GM08714 (cell line): ENCODE results near the gene NR3C2.

Source experiments
- H3K4me3 ChIP-seq: fragments of 200-500 bp; sonication (Bioruptor generic); 2 replicates; pipeline ENCODE4 v1.5.1; 2014; ENCODE audit warnings: mild to moderate bottlenecking, low read length, inconsistent platforms
- ZNF274 ChIP-seq: IDR thresholded peaks from 2 replicates; pipeline ENCODE4 v1.6.1; 2012; ENCODE audit warnings: mild to moderate bottlenecking, low read depth, low read length

Gene NR3C2

GRCh38 chr4:148441986-148442831, at the start of gene NR3C2:
Gene NR3C2, minus strand, starts transcription at chr4:148442414.
- TF ChIP-seq ZNF274, result no peak
- H3K4me3 ChIP-seq, result peak within 1 kb of the TSS; percentile 56

DNA sequence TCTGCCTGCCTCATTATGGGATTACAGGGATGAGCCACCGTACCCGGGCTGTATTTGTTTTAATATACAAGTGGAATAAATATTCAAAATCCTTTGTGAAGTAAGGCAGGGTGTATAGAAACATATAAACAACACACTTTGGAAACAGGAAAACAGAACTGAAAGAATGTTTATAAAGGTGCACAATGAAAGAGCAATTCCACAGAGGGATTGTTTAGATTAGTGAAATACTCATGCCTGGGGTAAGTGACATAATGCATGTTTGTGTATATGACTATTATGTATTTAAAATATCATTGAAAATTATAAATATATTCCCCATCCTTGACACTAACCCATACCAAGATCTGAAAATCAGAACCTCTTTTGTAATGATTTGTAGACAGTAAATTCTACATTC, 45.0 kb upstream of the NR3C2 start:
- no peak overlapping the region for H3K4me3 ChIP-seq
- TF ChIP-seq ZNF274, result no peak

DNA sequence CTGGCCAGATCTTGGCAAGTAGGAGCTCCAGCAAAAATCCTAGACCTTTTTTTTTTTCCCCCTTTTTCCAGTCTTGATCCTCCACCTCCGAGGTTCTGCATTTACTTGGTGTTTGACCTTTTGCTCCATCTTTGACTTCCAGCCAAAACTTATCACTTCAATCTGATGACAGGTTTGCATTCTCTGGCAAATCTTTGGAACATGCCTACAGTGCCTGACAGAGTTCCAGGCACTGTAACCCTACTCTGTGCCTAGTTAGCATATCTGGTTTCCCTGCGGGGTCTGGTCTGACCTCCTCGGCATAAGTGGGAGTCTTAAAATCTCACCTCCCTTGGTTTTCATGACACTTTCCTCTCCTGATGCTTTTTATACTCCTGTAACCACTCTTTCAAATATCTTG, 39.4 kb upstream of the NR3C2 start:
- H3K4me3 ChIP-seq, result no peak overlapping the region
- TF ChIP-seq ZNF274, result no peak

DNA sequence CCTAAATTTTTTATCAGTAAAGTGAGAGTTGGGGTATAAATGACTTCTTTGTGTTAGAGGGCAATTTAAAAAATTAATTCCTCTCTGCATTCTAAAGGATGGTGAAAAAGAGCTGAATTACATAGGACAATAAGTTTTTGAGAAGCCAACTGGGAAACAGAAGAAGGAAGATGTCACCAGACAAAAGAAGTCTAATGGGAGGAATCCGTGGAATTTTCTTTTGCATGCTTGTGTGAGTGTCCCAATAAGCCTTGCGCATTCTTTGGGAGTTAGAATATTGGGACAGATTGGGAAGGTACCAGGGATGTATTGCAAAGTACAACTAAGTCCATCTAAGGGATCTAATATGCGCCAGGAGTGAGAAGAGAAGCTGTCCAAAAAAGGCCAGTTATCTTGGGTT, 35.1 kb upstream of the NR3C2 start:
- H3K4me3 ChIP-seq, result no peak overlapping the region
- no peak for TF ChIP-seq ZNF274

DNA sequence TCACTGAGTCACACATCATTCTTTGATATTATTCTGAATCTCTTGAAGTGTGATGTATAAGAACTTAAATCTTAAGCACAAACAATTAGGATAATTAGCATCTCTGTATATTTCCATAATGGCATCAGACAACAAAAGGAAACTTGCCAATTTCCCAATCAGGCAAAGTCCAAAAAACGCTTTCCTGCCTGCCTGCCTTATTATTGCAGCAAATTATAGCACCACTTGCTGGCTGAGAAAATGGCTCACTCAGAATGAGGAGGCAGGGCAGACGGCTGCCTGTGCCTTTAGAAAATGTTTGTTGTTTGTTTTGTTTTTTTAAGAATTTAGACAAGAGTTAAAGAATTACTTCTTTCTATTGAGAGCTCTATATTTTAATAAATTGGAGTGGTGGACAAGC, 27.7 kb upstream of the NR3C2 start:
- TF ChIP-seq ZNF274, result no peak
- no peak overlapping the region for H3K4me3 ChIP-seq

GRCh38 chr4:148454835-148455234, 12.6 kb upstream of the NR3C2 start:
- no peak overlapping the region for H3K4me3 ChIP-seq
- TF ChIP-seq ZNF274, result no peak

DNA sequence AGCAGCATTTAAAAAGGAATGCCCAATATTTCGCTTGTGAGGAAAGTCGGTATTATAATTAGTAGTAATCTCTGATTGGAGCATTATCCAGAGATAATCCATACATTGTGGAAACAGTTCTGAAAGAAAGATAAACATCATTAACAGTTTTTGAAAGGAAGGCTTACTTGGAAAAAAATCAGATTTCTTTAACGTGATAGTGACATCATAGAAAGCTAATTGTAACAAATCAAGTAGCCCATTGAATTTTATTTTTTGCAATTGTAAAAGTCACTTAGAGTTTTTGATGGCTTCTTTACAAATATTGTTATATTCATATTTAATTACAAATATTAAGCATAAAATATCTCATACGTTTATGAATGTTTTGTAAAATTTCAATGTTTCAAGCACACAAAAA, 11.6 kb upstream of the NR3C2 start:
- H3K4me3 ChIP-seq, result no peak overlapping the region
- TF ChIP-seq ZNF274, result no peak

GRCh38 chr4:148452970-148453369, 10.8 kb upstream of the NR3C2 start:
- no peak for TF ChIP-seq ZNF274

DNA sequence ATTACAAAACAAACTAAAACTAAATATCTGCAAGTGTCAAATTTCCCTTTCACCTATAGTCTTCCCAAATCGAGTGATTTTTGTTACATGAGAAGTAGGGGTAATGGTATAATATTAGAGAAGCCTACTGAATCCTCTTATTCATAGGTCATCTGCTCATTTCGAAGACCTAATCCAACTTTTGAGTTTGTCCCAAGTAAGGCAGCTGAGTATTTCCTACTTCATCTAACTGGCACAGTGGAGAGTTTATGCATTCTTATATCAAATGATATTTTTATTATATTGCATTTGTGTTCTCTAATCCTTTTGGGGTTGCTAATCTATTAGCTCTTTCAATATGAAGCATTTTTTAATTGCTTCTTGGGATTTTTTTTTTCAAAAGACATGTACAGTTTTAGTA, 7.7 kb upstream of the NR3C2 start:
- H3K4me3 ChIP-seq, result no peak overlapping the region
- TF ChIP-seq ZNF274, result no peak

More at GRCh38 chr4:148452970-148453369, 10.8 kb upstream of the NR3C2 start:
- H3K4me3 ChIP-seq, result no peak overlapping the region

GRCh38 chr4:148448141-148448540, 5.9 kb upstream of the NR3C2 start:
- TF ChIP-seq ZNF274, result no peak
- no peak overlapping the region for H3K4me3 ChIP-seq

GRCh38 chr4:148447681-148448080, 5.5 kb upstream of the NR3C2 start:
- no peak for TF ChIP-seq ZNF274
- no peak overlapping the region for H3K4me3 ChIP-seq

GRCh38 chr4:148445860-148446330, 3.7 kb upstream of the NR3C2 start:
- H3K4me3 ChIP-seq, result peak overlapping the region; percentile 56; the same call in 1 of the 2 replicates
- TF ChIP-seq ZNF274, result no peak

- TF ChIP-seq ZNF274, result no peak
These were observed 3.1 kb upstream of the NR3C2 start for GRCh38 chr4:148445071-148445859.

DNA sequence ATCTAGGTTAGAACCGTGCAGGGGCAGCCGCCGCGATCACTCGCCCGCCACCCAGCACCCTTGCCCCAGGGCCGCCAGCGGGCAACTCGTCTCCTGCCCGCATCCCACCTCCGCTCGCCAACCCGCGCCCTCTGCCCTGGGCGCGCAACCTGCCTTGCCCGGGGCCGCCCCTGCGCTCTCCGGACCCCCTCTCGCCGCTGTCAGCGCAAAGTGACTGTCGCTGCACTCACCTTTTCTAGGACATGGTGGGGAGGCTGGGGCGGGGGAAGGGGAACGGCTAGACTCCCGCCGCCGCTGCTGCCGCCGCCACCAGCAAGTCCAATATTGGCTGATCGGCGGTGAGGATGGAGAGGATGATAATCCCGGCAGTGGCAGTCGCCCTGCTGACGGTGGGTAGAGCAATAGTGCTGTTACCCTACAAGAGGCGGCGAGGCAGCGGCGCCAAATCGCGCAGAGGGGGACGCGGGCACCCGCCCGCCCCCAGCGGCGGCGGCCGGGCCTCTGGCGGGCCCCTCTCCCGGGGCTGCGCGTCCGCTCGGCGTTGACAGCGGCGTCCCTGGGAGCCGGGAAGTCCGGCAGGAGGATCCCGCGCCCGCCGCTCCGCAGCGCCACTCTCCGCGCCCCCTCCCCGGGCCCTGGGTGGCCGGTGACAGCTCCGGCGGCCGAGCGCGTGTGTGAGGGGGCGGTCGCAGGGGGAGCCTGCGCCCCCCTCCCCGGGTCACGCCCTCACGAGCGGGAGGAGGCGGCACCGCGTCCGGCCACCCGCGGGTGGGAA, 2.3 kb upstream of the NR3C2 start:
- H3K4me3 ChIP-seq, result peak overlapping the region; percentile 56
- TF ChIP-seq ZNF274, result no peak

More at GRCh38 chr4:148445071-148445859, 3.1 kb upstream of the NR3C2 start:
- H3K4me3 ChIP-seq, result peak overlapping the region; percentile 56
